Jurkat, Clone E6-1 (cell line): ENCODE results near the gene CD59.
"Not testable (repeated sequence)": the region's sequence is repeated elsewhere in the genome, so short reads cannot be mapped to it uniquely, and the experiment has no call there.

ENCODE experiments used
- DNase-seq: peaks from one replicate; pipeline ENCODE4 v3.0.0-alpha.2; 2011; ENCODE audit warnings: low read depth, low spot score
- H3K4me3 ChIP-seq: 2 replicates; pipeline ENCODE4 v1.5.1; 2011; ENCODE audit warnings: mild to moderate bottlenecking, low read length, control low read depth, moderate library complexity

Gene CD59

GRCh38 chr11:33682446-33682845 is 53.8 kb downstream of the CD59 start:
- H3K4me3 ChIP-seq: no peak overlapping the region
- no peak for DNase-seq

GRCh38 chr11:33682019-33682418 is 54.2 kb downstream of the CD59 start:
- DNase-seq: no peak

GRCh38 chr11:33678616-33679015 is 57.6 kb downstream of the CD59 start:
- not testable (repeated sequence) for H3K4me3 ChIP-seq, DNase-seq

More at GRCh38 chr11:33682019-33682418, 54.2 kb downstream of the CD59 start:
- no peak overlapping the region for H3K4me3 ChIP-seq

- DNase-seq: no peak
- no peak overlapping the region for H3K4me3 ChIP-seq
Measured at GRCh38 chr11:33674035-33674814, 62.0 kb downstream of the CD59 start.

GRCh38 chr11:33672273-33672672 is 64.0 kb downstream of the CD59 start:
- no peak overlapping the region for H3K4me3 ChIP-seq
- no peak for DNase-seq

- no peak overlapping the region for H3K4me3 ChIP-seq
- DNase-seq: no peak
Measured at GRCh38 chr11:33670250-33671011, 65.8 kb downstream of the CD59 start.

GRCh38 chr11:33669598-33670249 is 66.5 kb downstream of the CD59 start:
- DNase-seq: no peak
- no peak overlapping the region for H3K4me3 ChIP-seq

- no peak overlapping the region for H3K4me3 ChIP-seq
- no peak for DNase-seq
Measured at GRCh38 chr11:33668951-33669596, 67.1 kb downstream of the CD59 start.

- DNase-seq: no peak
- H3K4me3 ChIP-seq: no peak overlapping the region
Measured at GRCh38 chr11:33668468-33668825, 67.8 kb downstream of the CD59 start.

GRCh38 chr11:33667819-33668467 is 68.3 kb downstream of the CD59 start:
- no peak overlapping the region for H3K4me3 ChIP-seq
- DNase-seq: no peak

- H3K4me3 ChIP-seq: no peak overlapping the region
- no peak for DNase-seq
Measured at GRCh38 chr11:33665350-33666106, 70.7 kb downstream of the CD59 start.

GRCh38 chr11:33664827-33665226 is 71.4 kb downstream of the CD59 start:
- H3K4me3 ChIP-seq: no peak overlapping the region
- DNase-seq: no peak

- H3K4me3 ChIP-seq: no peak overlapping the region
- no peak for DNase-seq
Measured at GRCh38 chr11:33664166-33664565, 72.1 kb downstream of the CD59 start.

GRCh38 chr11:33663121-33663520 is 73.1 kb downstream of the CD59 start:
- DNase-seq: no peak
- H3K4me3 ChIP-seq: no peak overlapping the region

GRCh38 chr11:33661526-33661925 is 74.7 kb downstream of the CD59 start:
- H3K4me3 ChIP-seq: not testable (repeated sequence)

GRCh38 chr11:33660962-33661361 is 75.3 kb downstream of the CD59 start:
- no peak overlapping the region for H3K4me3 ChIP-seq
- DNase-seq: no peak

More at GRCh38 chr11:33661526-33661925, 74.7 kb downstream of the CD59 start:
- DNase-seq: not testable (repeated sequence)

- H3K4me3 ChIP-seq: no peak overlapping the region
- DNase-seq: no peak
Measured at GRCh38 chr11:33659370-33660139, 76.7 kb downstream of the CD59 start.
